ENCODE data around the gene LAMC3.

LAMC3 gene

GRCh38 chr9:130979591-130980385 lies 29.2 kb upstream of the LAMC3 start:
- no peak for DNase-seq

GRCh38 chr9:130980526-130980925 lies 28.4 kb upstream of the LAMC3 start:
- DNase-seq, result no peak

- DNase-seq, result peak; percentile 77
Observed at GRCh38 chr9:130981002-130981755, 27.8 kb upstream of the LAMC3 start.

- no peak for DNase-seq
Observed at GRCh38 chr9:130981756-130982137, 27.2 kb upstream of the LAMC3 start.

GRCh38 chr9:130982636-130983358 lies 26.2 kb upstream of the LAMC3 start:
- no peak for DNase-seq

- DNase-seq, result no peak
Observed at GRCh38 chr9:130983359-130983670, 25.7 kb upstream of the LAMC3 start.

GRCh38 chr9:130983970-130984369 lies 25.0 kb upstream of the LAMC3 start:
- DNase-seq, result no peak

GRCh38 chr9:130984521-130984920 lies 24.5 kb upstream of the LAMC3 start:
- no peak for DNase-seq

- DNase-seq, result no peak
Observed at GRCh38 chr9:130985029-130985428, 23.9 kb upstream of the LAMC3 start.

GRCh38 chr9:130985606-130986162 lies 23.3 kb upstream of the LAMC3 start:
- DNase-seq, result no peak

GRCh38 chr9:130986356-130986965 lies 22.5 kb upstream of the LAMC3 start:
- DNase-seq, result no peak

GRCh38 chr9:130987054-130987453 lies 21.9 kb upstream of the LAMC3 start:
- DNase-seq, result no peak

- no peak for DNase-seq
Observed at GRCh38 chr9:130987738-130988399, 21.1 kb upstream of the LAMC3 start.

GRCh38 chr9:130988400-130988747 lies 20.6 kb upstream of the LAMC3 start:
- DNase-seq, result no peak

GRCh38 chr9:130988905-130989304 lies 20.1 kb upstream of the LAMC3 start:
- DNase-seq, result no peak

- DNase-seq, result no peak
Observed at GRCh38 chr9:130989391-130989790, 19.6 kb upstream of the LAMC3 start.

- DNase-seq, result no peak
Observed at GRCh38 chr9:130989891-130990290, 19.1 kb upstream of the LAMC3 start.

- DNase-seq, result no peak
Observed at GRCh38 chr9:130990306-130990977, 18.5 kb upstream of the LAMC3 start.

GRCh38 chr9:130990978-130991777 lies 17.8 kb upstream of the LAMC3 start:
- no peak for DNase-seq

- DNase-seq, result no peak
Observed at GRCh38 chr9:130991778-130992681, 16.9 kb upstream of the LAMC3 start.

All from SIG-M5 (cell line).